HG02885 (cell line): ENCODE data around the gene ITGA4.

Source experiments
- ATAC-seq: cut with Tn5 transposase; IDR thresholded peaks from one replicate; pipeline ENCODE4 v1.9.1; 2021; ENCODE audit warnings: mild to moderate bottlenecking; ENCODE audit not compliant: unreplicated experiment, poor library complexity

Gene ITGA4

GRCh38 chr2:181457741-181458425, 697 bp downstream of the ITGA4 start:
- peak; percentile 33 for ATAC-seq

GRCh38 chr2:181458871-181459270, 1.7 kb downstream of the ITGA4 start:
- ATAC-seq = no peak

- ATAC-seq = no peak
Measured at GRCh38 chr2:181459621-181460021, 2.4 kb downstream of the ITGA4 start.

DNA sequence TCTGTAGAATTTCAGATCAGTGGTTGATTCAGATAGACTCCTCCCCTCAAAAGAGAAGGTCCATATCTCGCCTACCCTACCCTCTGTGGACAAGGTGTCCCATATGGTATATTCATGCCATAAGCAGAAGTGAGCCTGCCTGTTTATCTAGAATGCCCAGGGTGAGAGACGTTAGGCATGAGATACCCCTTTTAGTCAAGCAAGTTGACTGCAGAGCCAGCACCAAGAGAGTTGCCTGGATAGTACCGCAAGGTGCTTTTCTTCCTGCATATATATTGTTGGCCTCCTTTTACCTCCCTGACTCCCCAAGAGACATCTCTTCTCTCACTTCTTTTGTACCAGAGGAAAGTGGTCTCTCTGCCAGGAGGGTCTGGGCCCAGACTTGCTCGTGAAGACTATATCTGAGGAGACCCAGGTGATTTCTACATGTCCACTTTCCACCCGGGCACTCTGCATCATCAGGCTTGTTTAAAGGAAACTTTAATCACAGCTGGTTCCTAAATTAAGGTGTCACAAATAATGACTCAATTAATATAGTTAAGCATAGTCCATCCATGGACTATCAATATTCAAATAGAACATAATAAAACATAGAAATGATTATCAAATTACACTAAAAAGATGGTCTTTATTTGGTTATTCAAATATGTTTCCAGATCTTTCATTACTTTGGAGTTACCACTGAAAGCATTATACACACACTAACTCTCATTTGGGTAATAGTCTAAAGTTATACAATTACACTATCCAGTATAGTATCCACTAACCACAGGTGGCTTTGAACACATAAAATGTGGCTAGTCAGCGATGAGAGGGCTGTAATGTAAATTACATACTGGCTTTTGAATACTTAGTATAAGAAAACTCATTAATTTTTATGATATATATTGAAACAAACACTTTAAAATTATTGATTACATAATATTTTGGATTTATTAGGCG, 4.1 kb downstream of the ITGA4 start:
- ATAC-seq = no peak

DNA sequence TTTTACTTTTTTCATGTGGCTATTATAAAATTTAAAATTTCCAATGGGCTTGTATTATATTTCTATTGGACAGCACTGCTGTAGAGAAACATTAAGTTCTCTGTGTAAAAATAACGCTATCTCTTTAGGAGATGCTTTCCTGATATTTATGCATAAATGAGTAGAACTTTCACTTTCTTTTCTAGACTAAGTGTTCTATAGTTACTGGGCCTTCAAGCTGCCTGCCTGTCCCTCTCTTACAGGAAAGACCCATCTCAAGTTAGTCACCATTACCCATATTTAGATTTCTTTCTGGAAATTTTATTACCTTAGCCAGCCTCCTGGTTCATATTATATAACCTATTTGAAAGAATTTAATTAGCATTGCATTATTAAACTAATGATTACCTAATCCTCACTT, 4.8 kb downstream of the ITGA4 start:
- peak; percentile 30 for ATAC-seq

DNA sequence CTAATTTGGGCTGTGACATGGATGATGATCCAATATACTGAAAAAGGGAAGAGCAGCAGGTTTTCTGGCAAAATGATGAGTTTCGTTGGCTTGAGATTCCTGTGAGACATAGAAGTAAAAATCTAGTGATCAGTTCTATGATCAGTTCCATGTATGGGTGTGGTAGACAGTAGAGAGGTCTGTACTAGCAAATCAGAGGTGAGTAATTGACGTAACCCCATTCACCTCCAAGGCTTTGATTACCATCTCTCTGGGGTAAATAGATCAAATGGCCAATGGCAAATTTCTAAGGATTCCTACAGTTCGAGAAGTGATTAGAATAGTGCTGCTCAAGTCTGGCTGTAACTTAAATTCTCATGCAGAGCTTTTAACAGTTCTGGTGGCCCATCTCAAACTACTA, 6.4 kb downstream of the ITGA4 start:
- ATAC-seq = no peak

DNA sequence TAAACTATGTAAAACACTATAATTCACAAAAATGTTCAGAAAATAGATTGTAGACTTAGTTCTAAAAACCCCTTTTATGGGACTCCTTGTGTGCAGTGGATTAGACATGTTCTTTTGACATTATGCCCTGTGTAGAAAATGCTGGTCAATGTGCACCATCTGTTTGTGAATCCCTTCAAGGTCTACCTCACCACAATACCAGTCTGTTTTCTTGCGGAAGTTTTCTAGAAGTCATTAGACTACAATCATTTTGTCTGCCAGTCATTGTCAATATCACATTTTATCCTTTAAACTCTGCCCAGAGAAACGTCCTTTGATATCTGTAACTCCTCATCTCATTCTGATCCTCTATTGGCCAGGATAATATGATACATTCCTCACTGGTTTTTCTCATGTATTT, 7.8 kb downstream of the ITGA4 start:
- ATAC-seq = no peak

DNA sequence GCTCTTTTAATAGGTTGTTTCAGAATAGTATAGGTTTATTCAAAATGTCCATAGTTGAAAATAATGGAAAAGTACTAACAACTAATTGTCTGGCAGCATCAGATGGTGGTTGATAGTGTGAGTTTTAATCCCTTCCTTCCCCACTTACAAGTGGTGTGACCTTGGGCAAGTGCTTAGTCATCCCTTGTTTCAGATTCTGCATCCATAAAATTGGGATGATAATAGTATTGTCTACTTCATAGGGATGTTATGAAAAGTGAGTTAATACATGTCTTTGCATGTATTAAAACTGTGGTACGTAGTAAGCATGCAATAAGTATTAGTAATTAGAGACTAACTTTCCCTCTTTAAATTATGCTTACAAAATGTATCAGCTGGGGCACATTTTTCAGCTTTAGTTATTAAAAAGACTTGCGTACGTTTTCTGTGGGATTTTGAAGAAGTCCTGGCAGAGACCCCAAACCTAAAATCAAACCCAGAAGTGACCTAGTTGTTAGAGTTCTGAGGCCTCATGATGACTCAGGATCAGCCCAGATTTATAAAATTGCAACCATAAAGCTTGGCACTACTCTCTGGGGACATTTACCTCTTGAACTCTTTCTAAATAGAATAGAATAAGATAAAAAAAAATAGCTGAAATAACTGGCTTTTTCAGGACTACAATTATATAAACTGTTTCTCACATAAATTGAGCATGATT, 8.6 kb downstream of the ITGA4 start:
- no peak for ATAC-seq

- ATAC-seq = peak; percentile 34
Measured at GRCh38 chr2:181466661-181467576, 9.7 kb downstream of the ITGA4 start.

DNA sequence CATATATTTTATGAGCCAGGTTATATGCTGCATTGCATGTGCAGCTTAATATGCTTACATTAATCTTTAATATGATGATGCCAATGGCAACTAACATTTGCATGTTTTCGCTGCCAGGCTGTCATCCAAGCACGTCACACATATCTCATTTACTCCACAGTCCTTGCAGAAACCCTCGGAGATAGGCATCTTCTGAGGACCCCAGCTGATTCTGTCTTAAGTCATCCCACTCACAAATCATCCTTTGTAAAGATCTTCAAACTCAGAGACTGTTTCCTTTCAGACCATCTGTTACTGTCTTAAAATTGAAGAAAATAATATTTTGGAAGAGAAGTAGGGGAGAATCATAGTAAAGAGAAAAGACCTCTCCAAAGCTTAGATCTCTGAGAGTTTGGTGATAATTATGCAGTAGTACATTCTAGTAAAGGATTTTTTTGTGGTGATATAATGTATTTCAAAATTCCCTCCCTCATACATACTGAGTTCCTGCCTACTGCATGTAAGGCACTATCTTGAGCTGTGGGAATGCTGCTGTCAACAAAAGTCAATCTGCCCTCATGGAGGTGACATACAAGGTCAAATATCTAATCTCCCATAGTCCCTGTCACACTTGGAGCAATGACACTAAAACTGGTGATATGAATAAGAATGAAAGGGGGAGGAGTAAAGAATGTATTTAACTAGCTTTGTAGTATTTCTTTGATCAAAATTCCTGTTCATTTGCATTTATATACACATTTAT, 11.0 kb downstream of the ITGA4 start:
- no peak for ATAC-seq

DNA sequence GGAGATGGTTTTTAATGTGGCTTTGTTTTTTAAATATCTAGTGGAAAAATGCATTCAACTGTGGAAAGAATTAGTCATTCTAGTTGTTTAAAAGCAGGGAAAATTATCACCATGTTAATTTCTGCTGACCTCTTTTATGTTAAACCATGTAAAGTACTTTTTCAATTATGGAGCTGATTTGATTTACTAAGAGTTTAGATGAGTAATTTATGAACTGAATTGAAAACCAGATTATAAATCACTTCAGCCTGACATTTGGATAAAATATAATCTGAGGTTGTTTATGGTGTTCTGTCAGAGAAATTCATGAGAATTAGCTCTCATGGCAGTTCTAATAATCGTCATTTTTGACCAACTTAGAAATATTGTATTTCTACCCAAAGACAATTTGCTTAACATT, 11.6 kb downstream of the ITGA4 start:
- ATAC-seq = no peak

DNA sequence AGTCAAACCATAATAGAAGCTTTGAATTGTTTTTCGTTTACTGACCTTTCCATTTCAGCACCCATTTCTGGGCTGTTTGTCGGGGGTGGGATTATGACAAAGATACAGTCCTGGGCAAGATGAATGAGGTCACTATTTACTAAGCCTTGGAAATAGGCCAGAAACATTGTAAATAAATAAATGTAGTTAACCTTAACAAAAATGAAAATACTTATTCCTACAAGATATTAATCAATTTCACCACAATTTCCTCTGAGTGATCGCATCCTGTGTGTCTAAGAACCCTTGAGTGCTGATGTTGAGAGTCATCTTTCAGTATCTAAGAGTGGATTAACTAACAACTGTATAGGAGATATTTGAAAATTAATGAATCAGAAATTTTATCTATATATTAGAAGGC, 14.0 kb downstream of the ITGA4 start:
- ATAC-seq = no peak

DNA sequence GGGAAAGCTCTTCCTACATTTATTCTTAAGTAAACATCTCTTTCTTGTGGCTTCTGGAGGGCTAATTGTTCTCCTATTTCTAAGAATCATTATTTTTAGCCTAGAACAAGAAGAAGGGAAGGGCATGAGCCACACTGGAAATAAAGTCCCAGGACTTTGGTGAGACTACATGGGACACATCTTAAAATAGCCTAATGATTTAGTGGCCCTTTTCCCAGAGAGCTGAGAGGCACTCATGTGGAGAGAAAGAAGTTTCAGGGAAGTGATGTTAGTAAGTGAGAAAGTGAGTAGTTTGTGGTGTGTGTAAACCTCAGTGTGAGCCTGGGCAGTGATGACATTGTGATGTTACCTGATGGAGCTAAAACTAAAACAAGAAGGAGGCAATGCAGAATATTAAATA, 14.6 kb downstream of the ITGA4 start:
- ATAC-seq = peak; percentile 39

- ATAC-seq = no peak
Measured at GRCh38 chr2:181472990-181473389, 15.8 kb downstream of the ITGA4 start.

- no peak for ATAC-seq
Measured at GRCh38 chr2:181474222-181474881, 17.2 kb downstream of the ITGA4 start.

DNA sequence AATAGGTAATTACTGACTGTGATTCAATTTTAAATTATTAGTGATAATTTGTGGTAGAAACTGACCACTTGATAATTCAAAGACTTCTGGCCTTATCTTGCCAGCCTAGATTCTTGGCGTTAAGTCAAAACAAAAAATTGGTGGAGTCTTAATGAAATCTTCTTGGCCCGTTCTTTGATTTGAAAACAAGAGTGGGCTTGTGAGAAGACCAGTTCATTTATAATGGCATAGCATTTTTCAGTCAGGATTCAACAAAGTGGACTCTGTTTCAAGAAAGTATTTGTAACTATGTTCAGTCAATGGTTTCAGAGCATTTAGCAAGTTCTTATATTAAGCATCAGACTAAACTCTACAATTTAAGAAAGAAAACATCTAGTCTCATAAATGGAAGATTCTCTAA, 26.0 kb downstream of the ITGA4 start:
- ATAC-seq = no peak

DNA sequence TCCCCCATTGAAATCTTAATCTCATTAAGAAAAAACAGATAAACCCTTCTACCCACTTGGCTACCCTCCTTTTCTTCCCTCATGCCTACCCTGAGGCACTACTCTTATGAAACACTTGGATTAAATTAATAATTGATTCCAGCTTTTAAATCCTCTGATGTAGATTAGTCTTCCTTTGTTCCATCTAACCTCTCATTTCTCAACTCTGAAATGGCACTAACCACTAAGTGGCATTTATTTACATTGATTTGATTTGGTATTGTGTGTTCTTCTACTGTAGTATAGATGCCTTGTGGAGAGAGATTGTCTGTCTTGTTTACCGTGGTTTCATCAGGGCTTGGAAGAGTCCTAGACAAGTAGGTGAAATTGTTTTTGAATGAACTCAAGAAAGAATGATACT, 26.7 kb downstream of the ITGA4 start:
- ATAC-seq = no peak

DNA sequence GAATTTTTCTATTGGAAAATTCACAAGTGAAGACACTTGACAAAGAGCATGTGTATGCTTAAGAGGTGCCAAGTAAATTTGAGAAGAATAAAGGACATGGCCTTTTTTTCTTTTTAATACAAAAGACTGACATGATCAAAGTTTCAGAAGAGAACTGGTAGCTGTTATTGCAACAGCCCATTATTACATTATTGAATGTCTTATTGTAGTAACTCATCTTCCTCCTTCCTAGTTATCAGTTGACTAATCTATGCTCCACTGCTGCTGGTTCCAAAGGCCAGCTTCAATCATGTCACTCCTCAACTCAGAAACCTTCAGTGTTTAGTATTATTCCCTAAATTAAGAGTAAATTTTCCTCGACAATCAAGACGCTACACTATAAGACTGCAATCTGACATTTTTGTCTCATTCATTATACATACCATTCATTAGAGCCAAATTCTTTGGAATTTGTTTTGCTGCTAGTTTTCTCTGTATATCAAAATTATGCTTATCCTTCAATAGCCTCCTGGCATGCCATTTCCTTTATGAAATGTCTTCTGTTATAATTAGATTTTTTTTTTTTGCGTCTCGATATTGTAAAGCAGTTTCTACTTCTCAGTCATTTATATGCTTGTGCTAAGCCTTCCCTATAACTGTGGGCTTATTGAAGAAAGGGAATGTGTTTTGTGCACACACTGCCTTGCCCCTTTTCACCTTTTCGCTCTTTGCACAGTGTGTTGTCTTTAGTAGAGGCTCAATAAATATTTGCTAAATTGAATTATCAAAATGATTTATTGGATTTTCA, 27.9 kb downstream of the ITGA4 start:
- ATAC-seq = no peak
